SK-N-SH treated with all-trans-retinoic acid at 6 μM for 48 hours (cell line): ENCODE measurements around the gene EPB41L4A.

ENCODE experiments used
- ATAC-seq: fragments of 200-7000 bp; cut with Tn5 transposase; 3 replicates; pipeline ENCODE4 v1.9.1; 2020; ENCODE audit warnings: mild to moderate bottlenecking, moderate library complexity
- ARNTL ChIP-seq: fragments of 450-650 bp; formaldehyde crosslinking; IDR thresholded peaks from 2 replicates; pipeline ENCODE4 v1.5.0; 2020; ENCODE audit warnings: low read depth, mild to moderate bottlenecking, moderate library complexity, borderline replicate concordance
- BACH2 ChIP-seq: fragments of 250-450 bp; sonication (Bioruptor Pico); IDR thresholded peaks from 2 replicates; pipeline ENCODE4 v1.9.0; 2021; ENCODE audit warnings: mild to moderate bottlenecking, borderline replicate concordance
- CSDC2 ChIP-seq: fragments of 250-450 bp; sonication (Bioruptor Pico); IDR thresholded peaks from 2 replicates; pipeline ENCODE4 v1.5.0; 2020; ENCODE audit warnings: mild to moderate bottlenecking, moderate library complexity
- ESRRG ChIP-seq: fragments of 250-450 bp; sonication (Bioruptor Pico); IDR thresholded peaks from 2 replicates; pipeline ENCODE4 v1.6.1; 2021; ENCODE audit warnings: mild to moderate bottlenecking
- GLIS3 ChIP-seq: fragments of 250-450 bp; sonication (Bioruptor Pico); IDR thresholded peaks from 2 replicates; pipeline ENCODE4 v1.5.0; 2020; ENCODE audit warnings: mild to moderate bottlenecking, moderate library complexity
- OSR1 ChIP-seq: fragments of 250-450 bp; sonication (Bioruptor Pico); IDR thresholded peaks from 2 replicates; pipeline ENCODE4 v1.8.0; 2022; ENCODE audit warnings: moderate library complexity, mild to moderate bottlenecking, inconsistent platforms
- PPARA ChIP-seq: fragments of 250-450 bp; sonication (Bioruptor Pico); IDR thresholded peaks from 2 replicates; pipeline ENCODE4 v1.5.0; 2020; ENCODE audit warnings: mild to moderate bottlenecking, borderline replicate concordance
- TCF4 ChIP-seq: fragments of 250-450 bp; sonication (Bioruptor Pico); IDR thresholded peaks from 2 replicates; pipeline ENCODE4 v1.8.0; 2021; ENCODE audit warnings: mild to moderate bottlenecking, moderate library complexity, borderline replicate concordance
- ZC3H10 ChIP-seq: fragments of 250-450 bp; sonication (Bioruptor Pico); IDR thresholded peaks from 2 replicates; pipeline ENCODE4 v1.5.1; 2021; ENCODE audit warnings: mild to moderate bottlenecking, moderate library complexity
- ZFP3 ChIP-seq: fragments of 250-450 bp; sonication (Bioruptor Pico); IDR thresholded peaks from 2 replicates; pipeline ENCODE4 v1.5.0; 2020; ENCODE audit warnings: mild to moderate bottlenecking, moderate library complexity
- ZFP30 ChIP-seq: fragments of 450-650 bp; formaldehyde crosslinking; IDR thresholded peaks from 2 replicates; pipeline ENCODE4 v1.5.0; 2022; ENCODE audit warnings: mild to moderate bottlenecking, moderate library complexity
- ZNF565 ChIP-seq: fragments of 450-650 bp; formaldehyde crosslinking; conservative IDR thresholded peaks from 2 replicates; pipeline ENCODE4 v1.5.0; 2020; ENCODE audit warnings: low read depth, mild to moderate bottlenecking, moderate library complexity
- ZNF70 ChIP-seq: fragments of 450-650 bp; formaldehyde crosslinking; IDR thresholded peaks from 2 replicates; pipeline ENCODE4 v1.5.0; 2020; ENCODE audit warnings: mild to moderate bottlenecking, moderate library complexity
- TF ChIP-seq, protein P1 (sequence below): fragments of 250-450 bp; sonication (Bioruptor Pico); IDR thresholded peaks from 2 replicates; pipeline ENCODE4 v1.5.1; 2020; ENCODE audit warnings: low read depth, mild to moderate bottlenecking, moderate library complexity
- TF ChIP-seq, protein P2 (sequence below): fragments of 250-450 bp; sonication (Bioruptor Pico); IDR thresholded peaks from 2 replicates; pipeline ENCODE4 v1.8.0; 2021; ENCODE audit warnings: low read depth, mild to moderate bottlenecking, moderate library complexity, borderline replicate concordance
- TF ChIP-seq, protein P3 (sequence below): fragments of 250-450 bp; sonication (Bioruptor Pico); IDR thresholded peaks from 2 replicates; pipeline ENCODE4 v1.8.0; 2020; ENCODE audit warnings: mild to moderate bottlenecking, moderate library complexity, borderline replicate concordance
- TF ChIP-seq, protein P4 (sequence below): fragments of 250-450 bp; sonication (Bioruptor Pico); IDR thresholded peaks from 2 replicates; pipeline ENCODE4 v1.5.1; 2021; ENCODE audit warnings: mild to moderate bottlenecking, moderate library complexity

The EPB41L4A gene

DNA sequence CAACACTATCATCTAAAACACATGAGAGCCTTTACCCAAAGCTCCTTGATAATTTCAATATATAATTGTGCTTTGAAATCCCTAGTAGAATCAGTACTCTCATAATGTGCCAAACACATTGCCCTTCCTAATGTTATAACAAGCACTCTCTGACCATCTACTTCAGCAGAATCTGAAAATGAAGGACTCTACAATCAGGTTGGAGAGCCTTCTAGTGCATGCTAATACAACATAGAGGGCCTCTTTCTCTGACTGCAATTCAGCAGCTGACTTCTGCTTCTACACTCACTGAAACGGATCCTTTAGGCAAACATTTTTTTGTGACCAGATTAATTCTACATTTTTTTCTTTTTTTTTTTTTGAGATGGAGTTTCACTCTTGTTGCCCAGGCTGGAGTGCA lies 155.6 kb downstream of the EPB41L4A start (continued):
- TF ChIP-seq OSR1 (CRISPR knock-in tag) (no peak), ZC3H10 (CRISPR knock-in tag) (no peak), ARNTL (no peak), GLIS3 (CRISPR knock-in tag) (no peak), CSDC2 (CRISPR knock-in tag) (no peak), BACH2 (no peak)
- TF ChIP-seq, all 23 proteins: peak for 0

DNA sequence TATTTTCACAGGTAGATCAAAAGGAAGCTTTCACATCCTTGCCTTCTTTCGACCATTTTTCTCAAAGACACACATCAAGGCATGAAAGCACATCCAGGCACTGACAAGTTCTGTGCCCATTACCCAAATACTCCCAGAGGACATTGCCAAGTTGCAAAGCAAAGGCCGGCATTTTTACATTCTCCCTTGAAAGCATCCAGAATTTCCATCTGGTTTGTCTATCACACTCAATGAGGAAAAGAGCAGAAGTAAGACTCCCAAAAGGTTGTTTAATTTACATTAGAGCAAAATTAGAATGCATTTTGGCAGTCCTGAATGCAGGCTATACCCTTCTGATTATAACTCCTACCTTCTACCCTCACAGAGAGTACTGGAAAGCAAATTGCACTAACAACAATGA lies 160.5 kb downstream of the EPB41L4A start:
- no peak for ATAC-seq

DNA sequence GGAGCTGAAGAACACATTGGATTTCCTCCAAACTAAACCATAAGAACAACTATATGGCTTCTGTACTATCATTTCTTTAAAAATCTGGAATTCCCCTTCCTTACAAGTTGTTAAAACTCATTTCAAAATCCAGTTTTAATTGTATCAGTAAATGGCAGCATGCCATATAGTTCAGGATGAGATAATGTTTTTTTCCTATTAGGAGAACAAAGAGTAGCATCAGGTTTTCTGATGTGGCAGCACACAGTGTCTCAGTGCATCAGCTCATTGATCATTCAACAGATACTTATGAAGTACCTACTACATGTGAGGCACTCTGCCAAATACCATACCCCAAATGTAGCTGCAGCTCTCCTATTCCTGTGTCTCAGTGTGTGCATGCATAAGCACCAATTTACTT lies 161.1 kb downstream of the EPB41L4A start:
- ATAC-seq, result no peak

More for the DNA sequence above, 160.5 kb downstream of the EPB41L4A start:
- TF ChIP-seq ZNF565 (CRISPR knock-in tag), result no peak
- no peak for TF ChIP-seq PPARA (CRISPR knock-in tag)
- TF ChIP-seq, protein P1, sequence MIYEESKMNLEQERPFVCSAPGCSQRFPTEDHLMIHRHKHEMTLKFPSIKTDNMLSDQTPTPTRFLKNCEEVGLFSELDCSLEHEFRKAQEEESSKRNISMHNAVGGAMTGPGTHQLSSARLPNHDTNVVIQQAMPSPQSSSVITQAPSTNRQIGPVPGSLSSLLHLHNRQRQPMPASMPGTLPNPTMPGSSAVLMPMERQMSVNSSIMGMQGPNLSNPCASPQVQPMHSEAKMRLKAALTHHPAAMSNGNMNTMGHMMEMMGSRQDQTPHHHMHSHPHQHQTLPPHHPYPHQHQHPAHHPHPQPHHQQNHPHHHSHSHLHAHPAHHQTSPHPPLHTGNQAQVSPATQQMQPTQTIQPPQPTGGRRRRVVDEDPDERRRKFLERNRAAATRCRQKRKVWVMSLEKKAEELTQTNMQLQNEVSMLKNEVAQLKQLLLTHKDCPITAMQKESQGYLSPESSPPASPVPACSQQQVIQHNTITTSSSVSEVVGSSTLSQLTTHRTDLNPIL (CRISPR knock-in tag), result no peak
- no peak for TF ChIP-seq ESRRG
- TF ChIP-seq, protein P2, sequence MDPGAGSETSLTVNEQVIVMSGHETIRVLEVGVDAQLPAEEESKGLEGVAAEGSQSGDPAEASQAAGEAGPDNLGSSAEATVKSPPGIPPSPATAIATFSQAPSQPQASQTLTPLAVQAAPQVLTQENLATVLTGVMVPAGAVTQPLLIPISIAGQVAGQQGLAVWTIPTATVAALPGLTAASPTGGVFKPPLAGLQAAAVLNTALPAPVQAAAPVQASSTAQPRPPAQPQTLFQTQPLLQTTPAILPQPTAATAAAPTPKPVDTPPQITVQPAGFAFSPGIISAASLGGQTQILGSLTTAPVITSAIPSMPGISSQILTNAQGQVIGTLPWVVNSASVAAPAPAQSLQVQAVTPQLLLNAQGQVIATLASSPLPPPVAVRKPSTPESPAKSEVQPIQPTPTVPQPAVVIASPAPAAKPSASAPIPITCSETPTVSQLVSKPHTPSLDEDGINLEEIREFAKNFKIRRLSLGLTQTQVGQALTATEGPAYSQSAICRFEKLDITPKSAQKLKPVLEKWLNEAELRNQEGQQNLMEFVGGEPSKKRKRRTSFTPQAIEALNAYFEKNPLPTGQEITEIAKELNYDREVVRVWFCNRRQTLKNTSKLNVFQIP (CRISPR knock-in tag), result no peak
- no peak for TF ChIP-seq ZNF70 (CRISPR knock-in tag)
- TF ChIP-seq ZC3H10 (CRISPR knock-in tag), result no peak

More for the DNA sequence above, 161.1 kb downstream of the EPB41L4A start:
- TF ChIP-seq OSR1 (CRISPR knock-in tag) (no peak), GLIS3 (CRISPR knock-in tag) (no peak), ZFP30 (no peak), ZFP3 (no peak), TCF4 (CRISPR knock-in tag) (no peak), CSDC2 (CRISPR knock-in tag) (no peak), ZNF70 (CRISPR knock-in tag) (no peak), ARNTL (no peak)
- TF ChIP-seq, protein P2 (CRISPR knock-in tag), result no peak
- TF ChIP-seq, protein P1 (CRISPR knock-in tag), result no peak
- TF ChIP-seq, protein P3, sequence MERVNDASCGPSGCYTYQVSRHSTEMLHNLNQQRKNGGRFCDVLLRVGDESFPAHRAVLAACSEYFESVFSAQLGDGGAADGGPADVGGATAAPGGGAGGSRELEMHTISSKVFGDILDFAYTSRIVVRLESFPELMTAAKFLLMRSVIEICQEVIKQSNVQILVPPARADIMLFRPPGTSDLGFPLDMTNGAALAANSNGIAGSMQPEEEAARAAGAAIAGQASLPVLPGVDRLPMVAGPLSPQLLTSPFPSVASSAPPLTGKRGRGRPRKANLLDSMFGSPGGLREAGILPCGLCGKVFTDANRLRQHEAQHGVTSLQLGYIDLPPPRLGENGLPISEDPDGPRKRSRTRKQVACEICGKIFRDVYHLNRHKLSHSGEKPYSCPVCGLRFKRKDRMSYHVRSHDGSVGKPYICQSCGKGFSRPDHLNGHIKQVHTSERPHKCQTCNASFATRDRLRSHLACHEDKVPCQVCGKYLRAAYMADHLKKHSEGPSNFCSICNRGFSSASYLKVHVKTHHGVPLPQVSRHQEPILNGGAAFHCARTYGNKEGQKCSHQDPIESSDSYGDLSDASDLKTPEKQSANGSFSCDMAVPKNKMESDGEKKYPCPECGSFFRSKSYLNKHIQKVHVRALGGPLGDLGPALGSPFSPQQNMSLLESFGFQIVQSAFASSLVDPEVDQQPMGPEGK (CRISPR knock-in tag), result no peak
- TF ChIP-seq, protein P4, sequence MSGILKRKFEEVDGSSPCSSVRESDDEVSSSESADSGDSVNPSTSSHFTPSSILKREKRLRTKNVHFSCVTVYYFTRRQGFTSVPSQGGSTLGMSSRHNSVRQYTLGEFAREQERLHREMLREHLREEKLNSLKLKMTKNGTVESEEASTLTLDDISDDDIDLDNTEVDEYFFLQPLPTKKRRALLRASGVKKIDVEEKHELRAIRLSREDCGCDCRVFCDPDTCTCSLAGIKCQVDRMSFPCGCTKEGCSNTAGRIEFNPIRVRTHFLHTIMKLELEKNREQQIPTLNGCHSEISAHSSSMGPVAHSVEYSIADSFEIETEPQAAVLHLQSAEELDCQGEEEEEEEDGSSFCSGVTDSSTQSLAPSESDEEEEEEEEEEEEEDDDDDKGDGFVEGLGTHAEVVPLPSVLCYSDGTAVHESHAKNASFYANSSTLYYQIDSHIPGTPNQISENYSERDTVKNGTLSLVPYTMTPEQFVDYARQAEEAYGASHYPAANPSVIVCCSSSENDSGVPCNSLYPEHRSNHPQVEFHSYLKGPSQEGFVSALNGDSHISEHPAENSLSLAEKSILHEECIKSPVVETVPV, result no peak
